Smooth muscle cell (in vitro differentiated cells): ENCODE measurements around the gene PHF11. TPM values are rescaled to one million over a fixed set of nuclear protein-coding genes. Genes with fewer than 3 reads are reported as not detected.

ENCODE experiments used
- DNase-seq: peaks from one replicate; lab custom pipeline; 2025; ENCODE audit not compliant: unreplicated experiment; lab: John Stamatoyannopoulos, UW
- H2AFZ ChIP-seq: fragments of 200-600 bp; sonication (generic); 2 replicates; pipeline ENCODE4 v1.6.0; 2016; ENCODE audit warnings: antibody characterized with exemption, low read depth, mild to moderate bottlenecking
- H3F3A ChIP-seq: fragments of 200-600 bp; sonication (generic); 2 replicates; pipeline ENCODE4 v1.6.0; 2017; ENCODE audit warnings: antibody characterized with exemption, low read depth
- H3K27ac ChIP-seq: fragments of 200-600 bp; sonication (generic); 2 replicates; pipeline ENCODE4 v1.5.1; 2016; ENCODE audit warnings: low read depth, mild to moderate bottlenecking
- H3K27me3 ChIP-seq: fragments of 200-600 bp; sonication (generic); 2 replicates; pipeline ENCODE4 v1.6.1; 2016; ENCODE audit warnings: low read depth, mild to moderate bottlenecking
- H3K36me3 ChIP-seq: fragments of 200-600 bp; sonication (generic); 2 replicates; pipeline ENCODE4 v1.5.1; 2016; ENCODE audit warnings: low read depth
- H3K4me1 ChIP-seq: fragments of 200-600 bp; sonication (generic); 2 replicates; pipeline ENCODE4 v1.5.1; 2016; ENCODE audit warnings: low read depth
- H3K4me2 ChIP-seq: fragments of 200-600 bp; sonication (generic); 2 replicates; pipeline ENCODE4 v1.6.0; 2016; ENCODE audit warnings: mild to moderate bottlenecking
- H3K4me3 ChIP-seq: fragments of 200-600 bp; sonication (generic); 2 replicates; pipeline ENCODE4 v1.5.1; 2016; ENCODE audit warnings: mild to moderate bottlenecking
- H3K79me2 ChIP-seq: fragments of 200-600 bp; sonication (generic); 2 replicates; pipeline ENCODE4 v1.6.0; 2016; ENCODE audit warnings: low read depth, mild to moderate bottlenecking
- H3K9ac ChIP-seq: fragments of 200-600 bp; sonication (generic); 2 replicates; pipeline ENCODE4 v1.6.0; 2016; ENCODE audit warnings: low read depth
- H3K9me3 ChIP-seq: fragments of 200-600 bp; sonication (generic); replicated peaks from 2 replicates; pipeline ENCODE4 v1.5.1; 2016; ENCODE audit warnings: low read depth
- H4K20me1 ChIP-seq: fragments of 200-600 bp; sonication (generic); 2 replicates; pipeline ENCODE4 v1.6.0; 2016; ENCODE audit warnings: low read depth
- WGBS: methylation state at CpG from one replicate; pipeline ENCODE4 v1.1.7; 2016; ENCODE audit warnings: low lambda C conversion rate; 5-methylcytosine and 5-hydroxymethylcytosine counted together
- polyA plus RNA-seq: library from polyadenylated mRNA; unstranded; fragments of >200 nt; fragmentation: Nextera tagmentation; extraction: Ambion mirVana; gene quantifications from 2 replicates; pipeline ENCODE4 v1.2.1, GENCODE V29; 2016
- total RNA-seq: library from RNA; depleted of rRNA; stranded (reverse); fragments of >200 nt; gene quantifications from 2 replicates; pipeline ENCODE4 v1.2.3, GENCODE V29; 2014
- TF ChIP-seq, protein P1 (sequence below): fragments of 200-600 bp; sonication (generic); IDR thresholded peaks from 2 replicates; pipeline ENCODE4 v1.5.1; 2017; ENCODE audit warnings: borderline replicate concordance, mild to moderate bottlenecking, antibody characterized with exemption; ENCODE audit not compliant: insufficient read depth, poor library complexity, severe bottlenecking

PHF11 gene
- 25.9 and 30.3 TPM in 2 replicates for total RNA-seq
- 21.0 and 22.9 TPM in 2 replicates for polyA plus RNA-seq

DNA sequence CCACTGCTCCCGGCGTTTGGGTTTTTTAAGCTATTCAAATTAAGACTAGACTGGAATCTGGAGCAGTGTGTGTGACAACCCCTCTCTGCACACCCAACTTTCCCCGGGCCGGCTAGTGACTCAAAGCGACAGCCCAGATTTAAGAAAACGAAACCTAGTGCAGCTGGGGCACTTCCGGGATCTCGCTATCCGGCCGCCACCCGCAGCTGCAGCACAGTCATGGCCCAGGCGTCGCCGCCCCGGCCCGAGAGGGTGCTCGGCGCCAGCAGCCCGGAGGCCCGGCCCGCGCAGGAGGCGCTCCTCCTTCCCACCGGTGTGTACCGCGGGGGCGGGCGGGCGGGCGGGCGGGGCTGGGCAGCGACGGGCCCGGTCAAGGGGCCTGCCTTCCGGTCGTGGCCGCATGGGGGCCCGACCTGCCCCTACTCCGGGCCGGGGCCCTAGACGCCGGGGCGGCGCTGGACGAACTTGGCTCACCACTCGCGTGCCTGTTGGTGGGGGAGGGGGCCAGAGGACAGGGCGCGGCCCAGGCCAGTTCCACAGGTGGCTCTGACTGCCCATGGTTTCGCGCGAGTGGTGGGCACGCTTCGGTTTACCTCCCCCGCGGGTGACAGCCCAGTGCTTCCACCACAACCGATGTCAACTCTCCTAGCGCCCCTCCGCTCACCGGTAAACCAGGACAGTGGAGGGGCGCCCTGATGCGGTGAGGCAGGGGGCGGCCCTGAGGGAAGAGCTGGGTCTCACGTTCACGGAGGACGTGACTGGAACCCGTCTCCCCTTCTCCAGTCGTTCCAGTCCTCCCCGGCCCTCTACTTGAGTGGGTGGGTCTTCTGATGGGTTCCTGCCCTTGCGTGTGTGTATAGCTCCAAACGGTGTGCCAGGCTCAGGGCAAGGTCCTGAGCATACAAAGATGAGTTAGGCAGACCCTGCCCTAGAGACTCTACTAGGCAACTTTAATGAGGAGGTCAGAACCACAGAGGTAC lies at the start of gene PHF11:
Gene PHF11, plus strand, starts transcription at position 171 of the 980 bp plus-strand sequence. Its CDS starts 49 bp downstream, at position 220.
- Histone ChIP-seq H3K9me3 (no peaks in the 10 kb centered on the region), H3K36me3 (no peaks in the 10 kb centered on the region), H3K4me2 (peak within 1 kb of the TSS; percentile 83), H3K27ac (peak within 1 kb of the TSS; percentile 81), H4K20me1 (no peaks in the 10 kb centered on the region), H3K4me1 (no peaks in the 10 kb centered on the region), H3F3A (peaks cover 33% of the 10 kb centered on the region), H3K27me3 (no peaks in the 10 kb centered on the region), H3K9ac (peak within 1 kb of the TSS; percentile 66), H3K79me2 (no peaks in the 10 kb centered on the region), H2AFZ (peak within 1 kb of the TSS; percentile 73), H3K4me3 (peak within 1 kb of the TSS; percentile 58)
- DNase-seq = peak; percentile 48
- TF ChIP-seq, protein P1, sequence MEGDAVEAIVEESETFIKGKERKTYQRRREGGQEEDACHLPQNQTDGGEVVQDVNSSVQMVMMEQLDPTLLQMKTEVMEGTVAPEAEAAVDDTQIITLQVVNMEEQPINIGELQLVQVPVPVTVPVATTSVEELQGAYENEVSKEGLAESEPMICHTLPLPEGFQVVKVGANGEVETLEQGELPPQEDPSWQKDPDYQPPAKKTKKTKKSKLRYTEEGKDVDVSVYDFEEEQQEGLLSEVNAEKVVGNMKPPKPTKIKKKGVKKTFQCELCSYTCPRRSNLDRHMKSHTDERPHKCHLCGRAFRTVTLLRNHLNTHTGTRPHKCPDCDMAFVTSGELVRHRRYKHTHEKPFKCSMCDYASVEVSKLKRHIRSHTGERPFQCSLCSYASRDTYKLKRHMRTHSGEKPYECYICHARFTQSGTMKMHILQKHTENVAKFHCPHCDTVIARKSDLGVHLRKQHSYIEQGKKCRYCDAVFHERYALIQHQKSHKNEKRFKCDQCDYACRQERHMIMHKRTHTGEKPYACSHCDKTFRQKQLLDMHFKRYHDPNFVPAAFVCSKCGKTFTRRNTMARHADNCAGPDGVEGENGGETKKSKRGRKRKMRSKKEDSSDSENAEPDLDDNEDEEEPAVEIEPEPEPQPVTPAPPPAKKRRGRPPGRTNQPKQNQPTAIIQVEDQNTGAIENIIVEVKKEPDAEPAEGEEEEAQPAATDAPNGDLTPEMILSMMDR = no peak
- 4% methylated on average over 69 of the region's 71 CpGs for WGBS

DNA sequence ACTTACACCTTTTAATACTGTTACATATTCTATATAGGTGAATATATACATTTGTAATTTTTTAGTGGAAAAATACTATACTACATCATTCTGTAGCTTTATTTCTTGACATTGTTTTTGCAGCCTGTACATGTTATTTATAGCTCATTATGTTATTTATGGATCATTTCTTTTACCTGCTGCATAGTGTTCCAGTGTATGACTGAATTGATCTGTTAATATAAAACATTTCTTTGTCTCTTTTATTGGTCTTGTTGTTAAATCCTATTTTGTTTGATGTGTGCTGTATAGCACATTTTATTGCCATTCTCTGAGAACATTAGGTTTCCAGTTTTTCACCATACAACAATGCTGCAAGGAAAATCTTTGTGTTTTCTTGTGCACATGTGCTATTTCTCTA lies 49.3 kb upstream of the PHF11 start:
- no peak overlapping the region for H3K4me2 ChIP-seq
- no peaks in the 10 kb centered on the region for H3K27me3 ChIP-seq
- peak overlapping the region; percentile 8 for H3K4me3 ChIP-seq
- no peak overlapping the region for H2AFZ ChIP-seq
- DNase-seq = no peak
- no peak overlapping the region for H3K9ac ChIP-seq
- TF ChIP-seq, protein P1 = no peak
- H3K4me1 ChIP-seq = peaks cover 9% of the 10 kb centered on the region
- no peaks in the 10 kb centered on the region for H3K36me3 ChIP-seq
- no peak overlapping the region for H3K27ac ChIP-seq
- peaks cover 4% of the 10 kb centered on the region for H3F3A ChIP-seq
- H3K9me3 ChIP-seq = no peaks in the 10 kb centered on the region
- H3K79me2 ChIP-seq = peaks cover 29% of the 10 kb centered on the region
- no peaks in the 10 kb centered on the region for H4K20me1 ChIP-seq

DNA sequence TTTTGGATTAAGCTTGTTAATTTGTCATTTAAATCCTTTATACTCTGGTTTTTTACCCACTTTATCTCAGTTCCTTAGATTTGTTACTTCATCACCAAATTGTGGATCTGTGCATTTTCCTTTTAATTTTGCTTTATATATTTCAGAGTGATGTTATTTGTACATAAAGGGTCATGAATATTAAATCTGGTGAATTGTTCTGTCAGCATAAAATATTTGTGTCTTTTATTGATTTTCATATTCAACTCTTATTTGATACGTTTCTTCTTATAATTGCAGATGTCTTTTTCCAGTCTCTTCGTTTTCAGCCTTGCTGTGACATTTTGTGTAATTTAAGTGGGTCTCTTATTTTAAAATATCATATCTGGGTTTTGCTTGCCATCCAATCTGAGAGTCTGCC lies 47.0 kb upstream of the PHF11 start:
- H3K36me3 ChIP-seq = no peaks in the 10 kb centered on the region
- H3K79me2 ChIP-seq = peaks cover 27% of the 10 kb centered on the region
- no peak overlapping the region for H3K4me2 ChIP-seq
- no peak overlapping the region for H2AFZ ChIP-seq
- no peaks in the 10 kb centered on the region for H3K9me3 ChIP-seq
- H3K9ac ChIP-seq = no peak overlapping the region
- no peaks in the 10 kb centered on the region for H4K20me1 ChIP-seq
- no peak for DNase-seq
- peaks cover 4% of the 10 kb centered on the region for H3F3A ChIP-seq
- TF ChIP-seq, protein P1 = no peak
- H3K27me3 ChIP-seq = no peaks in the 10 kb centered on the region
- H3K4me1 ChIP-seq = peaks cover 4% of the 10 kb centered on the region
- WGBS = 96% methylated on average over 2 of the region's 2 CpGs
- H3K4me3 ChIP-seq = no peak overlapping the region
- H3K27ac ChIP-seq = no peak overlapping the region
